Measurements from ENCODE around the gene PTPN11.

DNA sequence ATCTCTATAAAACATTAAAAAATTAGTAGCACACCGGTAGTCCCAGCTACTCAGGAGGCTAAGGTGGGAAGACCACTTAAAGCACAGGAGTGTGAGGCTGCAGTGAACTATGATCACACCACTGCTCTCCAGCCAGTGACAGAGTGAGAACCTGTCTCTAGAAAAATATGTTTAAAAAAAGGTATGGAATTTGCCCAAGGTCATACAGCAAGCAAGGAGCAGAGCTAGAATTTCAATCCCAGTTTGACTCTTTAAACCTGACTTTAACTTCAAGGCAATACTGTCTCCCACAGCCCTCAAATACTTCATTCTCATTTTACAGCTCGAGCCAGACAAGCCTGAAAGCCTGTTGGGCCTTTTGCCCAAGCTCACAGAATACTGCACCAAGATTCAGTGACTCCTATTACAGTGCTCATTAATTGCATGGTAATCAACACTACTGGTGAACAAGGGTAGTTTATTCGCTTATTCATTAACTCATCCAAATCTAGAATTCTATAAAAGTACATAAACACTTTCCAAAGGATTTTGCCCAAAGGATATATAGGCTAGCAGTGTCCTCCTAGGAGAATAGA lies 44.5 kb upstream of the PTPN11 start:
- TF ChIP-seq, protein P1, sequence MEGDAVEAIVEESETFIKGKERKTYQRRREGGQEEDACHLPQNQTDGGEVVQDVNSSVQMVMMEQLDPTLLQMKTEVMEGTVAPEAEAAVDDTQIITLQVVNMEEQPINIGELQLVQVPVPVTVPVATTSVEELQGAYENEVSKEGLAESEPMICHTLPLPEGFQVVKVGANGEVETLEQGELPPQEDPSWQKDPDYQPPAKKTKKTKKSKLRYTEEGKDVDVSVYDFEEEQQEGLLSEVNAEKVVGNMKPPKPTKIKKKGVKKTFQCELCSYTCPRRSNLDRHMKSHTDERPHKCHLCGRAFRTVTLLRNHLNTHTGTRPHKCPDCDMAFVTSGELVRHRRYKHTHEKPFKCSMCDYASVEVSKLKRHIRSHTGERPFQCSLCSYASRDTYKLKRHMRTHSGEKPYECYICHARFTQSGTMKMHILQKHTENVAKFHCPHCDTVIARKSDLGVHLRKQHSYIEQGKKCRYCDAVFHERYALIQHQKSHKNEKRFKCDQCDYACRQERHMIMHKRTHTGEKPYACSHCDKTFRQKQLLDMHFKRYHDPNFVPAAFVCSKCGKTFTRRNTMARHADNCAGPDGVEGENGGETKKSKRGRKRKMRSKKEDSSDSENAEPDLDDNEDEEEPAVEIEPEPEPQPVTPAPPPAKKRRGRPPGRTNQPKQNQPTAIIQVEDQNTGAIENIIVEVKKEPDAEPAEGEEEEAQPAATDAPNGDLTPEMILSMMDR (conservative IDR thresholded peaks at IDR 0.05; ENCODE audit: low read length) = no peak
- no peak for TF ChIP-seq EZH2phosphoT487 (IDR thresholded peaks at IDR 0.05; ENCODE audit: borderline replicate concordance)
